GM12878 (cell line): Measurements from ENCODE around the gene NPR1. TPM values are rescaled to one million over a fixed set of nuclear protein-coding genes. Genes with fewer than 3 reads are reported as not detected.

Source experiments
- ATAC-seq: fragments of 200-7000 bp; cut with Tn5 transposase; 3 replicates; pipeline ENCODE4 v1.9.1; 2020; ENCODE audit warnings: mild to moderate bottlenecking, moderate library complexity
- BruUV-seq: library from RNA; stranded (reverse); fragments of 400-500 nt; replicated peaks from 2 replicates; lab custom pipeline; 2021; lab: Mats Ljungman, UMichigan
- CTCF ChIA-PET: fragments of 300-600 bp; sonication (Branson Sonifier 250); formaldehyde crosslinking; extraction: SDS; loops from one replicate; lab custom pipeline; 2021; ENCODE audit warnings: inconsistent platforms; lab: Yijun Ruan, JAX
- POLR2A ChIA-PET: fragments of 350-600 bp; formaldehyde crosslinking; extraction: SDS; loops from one replicate; lab custom pipeline; 2021; ENCODE audit warnings: inconsistent platforms; lab: Charles Lee
- RAD21 ChIA-PET: fragments of 300-600 bp; sonication (Branson Sonifier 250); formaldehyde crosslinking; loops from one replicate; lab custom pipeline; 2023; ENCODE audit warnings: antibody characterized with exemption; ENCODE audit not compliant: unreplicated experiment; lab: Charles Lee
- SMC1A ChIA-PET: fragments of 300-600 bp; sonication (Branson Sonifier 250); formaldehyde crosslinking; loops from one replicate; lab custom pipeline; 2023; ENCODE audit not compliant: unreplicated experiment, uncharacterized antibody; lab: Charles Lee
- DNase-seq: peaks from one replicate; pipeline ENCODE4 v3.0.0-alpha.2; 2011; ENCODE audit warnings: low read depth, low spot score
- FAIRE-seq: peaks from 3 replicates; lab custom pipeline; 2011; peaks lifted over from hg19 to GRCh38; lab: Jason Lieb, UNC
- H2AFZ ChIP-seq: 2 replicates; pipeline ENCODE4 v1.6.0; 2011; ENCODE audit warnings: low read depth, low read length, control low read depth; ENCODE audit not compliant: control insufficient read depth
- H3K27ac ChIP-seq: 2 replicates; pipeline ENCODE4 v1.5.1; 2011; ENCODE audit warnings: control low read depth; ENCODE audit not compliant: control insufficient read depth, insufficient read depth
- H3K27me3 ChIP-seq, 2 experiments: replicated peaks in 1 of 2; 2 replicates each; pipeline versions ENCODE4 v1.6.0 to v1.6.1; 2011; ENCODE audit warnings: low read length in 1 of 2; ENCODE audit not compliant: control insufficient read depth in 2 of 2, insufficient read depth in 2 of 2
- H3K36me3 ChIP-seq, 2 experiments: 2 replicates each; pipeline ENCODE4 v1.5.1; 2011; ENCODE audit warnings: low read length in 1 of 2; ENCODE audit not compliant: control insufficient read depth in 2 of 2, insufficient read depth in 2 of 2
- H3K4me1 ChIP-seq: 2 replicates; pipeline ENCODE4 v1.6.1; 2011; ENCODE audit warnings: mild to moderate bottlenecking, low read length, moderate library complexity, mixed read lengths; ENCODE audit not compliant: control insufficient read depth, insufficient read depth
- H3K4me2 ChIP-seq: 2 replicates; pipeline ENCODE4 v1.6.0; 2011; ENCODE audit warnings: control low read depth; ENCODE audit not compliant: control insufficient read depth, insufficient read depth
- H3K4me3 ChIP-seq: fragments of 200-600 bp; sonication (generic); 2 replicates; pipeline ENCODE4 v1.5.1; 2016
- H3K79me2 ChIP-seq: 2 replicates; pipeline ENCODE4 v1.6.0; 2011; ENCODE audit warnings: low read length; ENCODE audit not compliant: control insufficient read depth, insufficient read depth
- H3K9ac ChIP-seq: 2 replicates; pipeline ENCODE4 v1.8.0; 2011; ENCODE audit warnings: low read length, control low read depth, mixed read lengths; ENCODE audit not compliant: control insufficient read depth, insufficient read depth
- H3K9me3 ChIP-seq: replicated peaks from 3 replicates; pipeline ENCODE4 v1.5.1; 2011; ENCODE audit warnings: mild to moderate bottlenecking, low read length; ENCODE audit not compliant: control insufficient read depth, insufficient read depth
- H4K20me1 ChIP-seq: 2 replicates; pipeline ENCODE4 v1.6.0; 2011; ENCODE audit not compliant: control insufficient read depth, insufficient read depth
- BACH1 ChIP-seq: fragments of 450-650 bp; IDR thresholded peaks from 2 replicates; pipeline ENCODE4 v1.6.1; 2017; ENCODE audit warnings: mild to moderate bottlenecking, borderline replicate concordance
- BHLHE40 ChIP-seq, 2 experiments: fragments of 450-650 bp in 1 of 2; IDR thresholded peaks; 2 replicates each; pipeline ENCODE4 v1.6.1; 2011 to 2017; ENCODE audit warnings: low read depth in 2 of 2, borderline replicate concordance in 1 of 2, improper control_type of control experiment in 1 of 2, low read length in 1 of 2, mild to moderate bottlenecking in 1 of 2
- E2F8 ChIP-seq: fragments of 450-650 bp; IDR thresholded peaks from 2 replicates; pipeline ENCODE4 v1.6.1; 2018; ENCODE audit warnings: mild to moderate bottlenecking, low read depth, moderate library complexity; ENCODE audit not compliant: partially characterized antibody
- FOXM1 ChIP-seq: IDR thresholded peaks from 2 replicates; pipeline ENCODE4 v1.6.1; 2012; ENCODE audit warnings: low read depth, mild to moderate bottlenecking, inconsistent platforms, low read length, moderate library complexity
- MEF2A ChIP-seq: IDR thresholded peaks from 2 replicates; pipeline ENCODE4 v1.6.1; 2011; ENCODE audit warnings: low read depth, mild to moderate bottlenecking, low read length, moderate library complexity; ENCODE audit not compliant: insufficient read depth
- MTA3 ChIP-seq: IDR thresholded peaks from 2 replicates; pipeline ENCODE4 v1.6.1; 2012; ENCODE audit warnings: low read length, inconsistent platforms, borderline replicate concordance
- MXI1 ChIP-seq: fragments of 150-350 bp; IDR thresholded peaks from 2 replicates; pipeline ENCODE4 v1.6.1; 2011; ENCODE audit warnings: low read depth, mild to moderate bottlenecking, inconsistent platforms, low read length, improper control_type of control experiment
- NFIC ChIP-seq: IDR thresholded peaks from 2 replicates; pipeline ENCODE4 v1.6.1; 2012; ENCODE audit warnings: low read depth, mild to moderate bottlenecking, inconsistent platforms, low read length, moderate library complexity
- NR2F1 ChIP-seq: fragments of 450-650 bp; conservative IDR thresholded peaks from 2 replicates; pipeline ENCODE4 v1.6.1; 2017; ENCODE audit warnings: mild to moderate bottlenecking
- PKNOX1 ChIP-seq: fragments of 450-650 bp; IDR thresholded peaks from 2 replicates; pipeline ENCODE4 v1.6.1; 2016; ENCODE audit warnings: mild to moderate bottlenecking
- RUNX3 ChIP-seq: IDR thresholded peaks from 2 replicates; pipeline ENCODE4 v1.6.1; 2012; ENCODE audit warnings: low read length, inconsistent platforms
- SP1 ChIP-seq: IDR thresholded peaks from one replicate; pipeline ENCODE4 v1.6.1; 2011; ENCODE audit warnings: low read depth, low read length
- SPI1 ChIP-seq: IDR thresholded peaks from 2 replicates; pipeline ENCODE4 v1.6.1; 2011; ENCODE audit warnings: low read depth, mild to moderate bottlenecking, low read length, moderate library complexity, borderline replicate concordance; ENCODE audit not compliant: insufficient read depth
- SREBF2 ChIP-seq: IDR thresholded peaks from 2 replicates; pipeline ENCODE4 v1.6.1; 2012; ENCODE audit warnings: mild to moderate bottlenecking, low read length
- ZNF217 ChIP-seq: fragments of 450-650 bp; IDR thresholded peaks from 2 replicates; pipeline ENCODE4 v1.6.1; 2017; ENCODE audit warnings: antibody characterized with exemption, mild to moderate bottlenecking
- WGBS: methylation state at CpG from one replicate; pipeline ENCODE4 v1.1.6; 2016; ENCODE audit warnings: low lambda C conversion rate; ENCODE audit not compliant: insufficient replicate concordance, insufficient coverage; ENCODE audit errors: missing lambda C conversion rate; 5-methylcytosine and 5-hydroxymethylcytosine counted together
- in situ Hi-C: fragments of 300-500 bp; cut with MboI; formaldehyde crosslinking; loops from 9 replicates; pipeline ENCODE4 v1.14.3; 2018; ENCODE audit warnings: mixed read lengths
- intact Hi-C: fragments of 100-400 bp; cut with micrococcal nuclease; formaldehyde crosslinking; loops from one replicate; pipeline ENCODE4 v1.14.2; 2022; ENCODE audit not compliant: unreplicated experiment
- polyA plus RNA-seq, 11 experiments: library from polyadenylated mRNA; depleted of rRNA in 4 of 11; unstranded in 6 of 11; stranded (reverse) in 5 of 11; fragments of >200 nt; fragmentation: Nextera tagmentation in 4 of 11; fragmentation: Illumina TruSeq in 1 of 11; extraction: Ambion mirVana in 4 of 11; extraction: Trizol in 1 of 11; gene quantifications; 1 replicate in 1 of 11; 2 replicates in 10 of 11; pipeline versions ENCODE4 v1.2.1 to v1.2.3, GENCODE V29; 2011 to 2016; ENCODE audit warnings: inconsistent platforms in 2 of 11, missing spikeins in 2 of 11, low read depth in 1 of 11
- total RNA-seq, 4 experiments: library from RNA; depleted of rRNA in 3 of 4; stranded (reverse); fragments of >200 nt in 3 of 4; fragmentation: Illumina TruSeq in 1 of 4; extraction: Trizol in 1 of 4; gene quantifications; 2 replicates each; pipeline versions ENCODE4 v1.2.1 to v1.2.3, GENCODE V29; 2013 to 2021
- TF ChIP-seq, protein P1 (sequence below): IDR thresholded peaks from 2 replicates; pipeline ENCODE4 v1.6.1; 2012; ENCODE audit warnings: low read depth, low read length, improper control_type of control experiment
- TF ChIP-seq, protein P2 (sequence below): fragments of 450-650 bp; IDR thresholded peaks from 2 replicates; pipeline ENCODE4 v1.6.1; 2014; ENCODE audit warnings: mild to moderate bottlenecking

NPR1 gene
- total and polyA plus RNA-seq, 10 of the 15 experiments (the other 5 are each of a cell fraction or from before 2014, with no cell fraction given): 0.09 to 2.1 (median 0.28) TPM; not detected in 1

DNA sequence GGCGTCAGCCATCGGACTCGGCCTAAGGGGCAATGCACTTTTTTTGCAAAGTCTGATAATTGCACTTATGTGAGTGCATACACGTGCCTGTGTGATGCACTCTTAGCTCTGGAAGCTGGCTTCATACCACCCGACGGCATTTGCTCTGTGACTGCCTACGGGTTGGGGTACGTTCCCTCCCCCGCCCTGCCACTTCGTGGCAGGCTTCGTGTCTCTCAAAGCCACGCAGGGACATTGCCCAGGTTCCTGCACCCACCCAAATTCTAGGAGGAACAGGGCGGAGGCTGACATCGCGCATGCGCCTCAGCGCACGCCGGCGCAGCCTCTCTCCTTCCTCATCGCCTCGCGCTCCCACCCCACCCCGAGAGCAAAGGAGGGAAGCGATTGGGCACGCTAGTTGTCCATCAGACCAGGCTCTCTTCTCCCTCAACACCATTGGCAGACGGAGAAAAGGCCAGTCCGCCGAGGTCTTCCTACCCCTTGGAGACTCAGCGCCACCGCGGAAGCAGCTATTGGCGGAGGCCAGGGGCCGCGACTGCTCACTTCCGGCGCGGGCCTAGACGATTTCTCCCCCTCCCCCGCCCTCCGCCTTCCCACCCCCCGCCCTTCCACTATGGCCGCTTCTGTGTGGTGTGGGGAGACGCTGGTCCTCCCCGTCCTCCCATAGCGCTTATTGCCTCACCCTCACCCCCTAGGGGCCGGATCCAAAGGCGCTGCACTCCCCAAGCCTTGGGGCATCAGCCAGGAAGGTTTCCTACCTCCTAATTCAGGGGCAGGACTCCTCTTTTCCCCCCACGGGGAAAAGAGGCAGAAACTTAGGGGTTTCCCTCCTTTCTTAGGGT, 49.2 kb downstream of the NPR1 start, which contains the start of gene INTS3:
Gene INTS3 (plus strand): TSS at position 588 of the 842 bp plus-strand sequence. CDS start 585 bp downstream, outside the sequence.
- peak; percentile 92 for ATAC-seq
- Histone ChIP-seq H4K20me1 (no peaks in the 10 kb centered on the region), H3K27me3 (no peaks in the 10 kb centered on the region), H2AFZ (peak within 1 kb of the TSS; percentile 96), H3K9ac (peak within 1 kb of the TSS; percentile 100), H3K4me3 (peak within 1 kb of the TSS; percentile 100), H3K27ac (peak within 1 kb of the TSS; percentile 100), H3K4me1 (peaks cover 12% of the 10 kb centered on the region), H3K4me2 (peak within 1 kb of the TSS; percentile 95), H3K79me2 (peaks cover 34% of the 10 kb centered on the region), H3K36me3 (no peaks in the 10 kb centered on the region), H3K9me3 (no peaks in the 10 kb centered on the region)
- POLR2A ChIA-PET: interaction anchor here (0.5 to 8.7 kb wide), 7 partner anchors 9 to 544 kb away, joined by 3 to 184 read pairs (median 4); partner anchors contain the start of genes CHTOP and SLC39A1
- CTCF ChIA-PET: interaction anchor here (0.7 to 1.6 kb wide), 4 partner anchors 15 to 50 kb away, joined by 3 to 6 read pairs (median 4); no protein-coding TSS in a partner anchor
- RAD21 ChIA-PET: interaction anchor here (0.6 to 8.5 kb wide), 8 partner anchors 9 to 94 kb away, joined by 3 to 139 read pairs (median 4); partner anchors contain the start of genes CHTOP and SLC27A3
- intact Hi-C loops: loop anchor here (2.0 kb wide), 2 partner anchors 21 to 195 kb away; partner anchors contain the start of gene GATAD2B
- SMC1A ChIA-PET: interaction anchor here (0.6 to 10.3 kb wide), 6 partner anchors 8 to 259 kb away, joined by 3 to 144 read pairs (median 3); no protein-coding TSS in a partner anchor
- FAIRE-seq: peak; percentile 99
- in situ Hi-C loops: no loop called here
- WGBS: under 1% methylated on average over 34 of the region's 49 CpGs
- DNase-seq: peak; percentile 100
- BruUV-seq: no TSS peak
- TF ChIP-seq NR2F1: no peak
- peak; percentile 99 for TF ChIP-seq PKNOX1
- no peak for TF ChIP-seq E2F8
- no peak for TF ChIP-seq MTA3
- peak; percentile 43; the same call in 1 of the 2 replicates for TF ChIP-seq SPI1
- TF ChIP-seq MXI1: peak; percentile 35; the same call in 1 of the 2 replicates
- TF ChIP-seq NFIC: no peak
- no peak for TF ChIP-seq ZNF217
- no peak for TF ChIP-seq FOXM1
- no peak for TF ChIP-seq MEF2A
- TF ChIP-seq, protein P1, sequence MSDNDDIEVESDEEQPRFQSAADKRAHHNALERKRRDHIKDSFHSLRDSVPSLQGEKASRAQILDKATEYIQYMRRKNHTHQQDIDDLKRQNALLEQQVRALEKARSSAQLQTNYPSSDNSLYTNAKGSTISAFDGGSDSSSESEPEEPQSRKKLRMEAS: peak; percentile 87
- TF ChIP-seq BHLHE40 (IDR thresholded peaks at IDR 0.05; ENCODE audit: borderline replicate concordance in 1 of 2, low read depth in 2 of 2, low read length in 1 of 2): peak; percentile 77 to 92
- TF ChIP-seq, protein P2, sequence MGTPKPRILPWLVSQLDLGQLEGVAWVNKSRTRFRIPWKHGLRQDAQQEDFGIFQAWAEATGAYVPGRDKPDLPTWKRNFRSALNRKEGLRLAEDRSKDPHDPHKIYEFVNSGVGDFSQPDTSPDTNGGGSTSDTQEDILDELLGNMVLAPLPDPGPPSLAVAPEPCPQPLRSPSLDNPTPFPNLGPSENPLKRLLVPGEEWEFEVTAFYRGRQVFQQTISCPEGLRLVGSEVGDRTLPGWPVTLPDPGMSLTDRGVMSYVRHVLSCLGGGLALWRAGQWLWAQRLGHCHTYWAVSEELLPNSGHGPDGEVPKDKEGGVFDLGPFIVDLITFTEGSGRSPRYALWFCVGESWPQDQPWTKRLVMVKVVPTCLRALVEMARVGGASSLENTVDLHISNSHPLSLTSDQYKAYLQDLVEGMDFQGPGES: peak; percentile 92
- TF ChIP-seq BACH1: 0 out of 2 replicates have a peak, but pooled peaks have one; percentile 46
- TF ChIP-seq SREBF2: no peak
- peak; percentile 18; the same call in 1 of the 2 replicates for TF ChIP-seq RUNX3
- peak; percentile 98 for TF ChIP-seq SP1
